ENCODE data around the gene MAJIN.

- TF ChIP-seq, protein P1, sequence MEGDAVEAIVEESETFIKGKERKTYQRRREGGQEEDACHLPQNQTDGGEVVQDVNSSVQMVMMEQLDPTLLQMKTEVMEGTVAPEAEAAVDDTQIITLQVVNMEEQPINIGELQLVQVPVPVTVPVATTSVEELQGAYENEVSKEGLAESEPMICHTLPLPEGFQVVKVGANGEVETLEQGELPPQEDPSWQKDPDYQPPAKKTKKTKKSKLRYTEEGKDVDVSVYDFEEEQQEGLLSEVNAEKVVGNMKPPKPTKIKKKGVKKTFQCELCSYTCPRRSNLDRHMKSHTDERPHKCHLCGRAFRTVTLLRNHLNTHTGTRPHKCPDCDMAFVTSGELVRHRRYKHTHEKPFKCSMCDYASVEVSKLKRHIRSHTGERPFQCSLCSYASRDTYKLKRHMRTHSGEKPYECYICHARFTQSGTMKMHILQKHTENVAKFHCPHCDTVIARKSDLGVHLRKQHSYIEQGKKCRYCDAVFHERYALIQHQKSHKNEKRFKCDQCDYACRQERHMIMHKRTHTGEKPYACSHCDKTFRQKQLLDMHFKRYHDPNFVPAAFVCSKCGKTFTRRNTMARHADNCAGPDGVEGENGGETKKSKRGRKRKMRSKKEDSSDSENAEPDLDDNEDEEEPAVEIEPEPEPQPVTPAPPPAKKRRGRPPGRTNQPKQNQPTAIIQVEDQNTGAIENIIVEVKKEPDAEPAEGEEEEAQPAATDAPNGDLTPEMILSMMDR (IDR thresholded peaks at IDR 0.05): peak in 1 of 6 experiments; percentile 3
- TF ChIP-seq POLR2A (IDR thresholded peaks at IDR 0.05): peak; percentile 89 to 95
Measured at GRCh38 chr11:64916775-64917662, 54.9 kb downstream of the MAJIN start, which contains the start of gene ATG2A.
